ENCODE measurements around the gene ZNF688. TPM values are rescaled to one million over a fixed set of nuclear protein-coding genes. Genes with fewer than 3 reads are reported as not detected.

ZNF688 gene
- total RNA-seq, 3 donors from 2014 or later (not counting 1 experiment from before 2014, with no cell fraction given), result 10.1 to 16.9 (median 16.5) TPM

DNA sequence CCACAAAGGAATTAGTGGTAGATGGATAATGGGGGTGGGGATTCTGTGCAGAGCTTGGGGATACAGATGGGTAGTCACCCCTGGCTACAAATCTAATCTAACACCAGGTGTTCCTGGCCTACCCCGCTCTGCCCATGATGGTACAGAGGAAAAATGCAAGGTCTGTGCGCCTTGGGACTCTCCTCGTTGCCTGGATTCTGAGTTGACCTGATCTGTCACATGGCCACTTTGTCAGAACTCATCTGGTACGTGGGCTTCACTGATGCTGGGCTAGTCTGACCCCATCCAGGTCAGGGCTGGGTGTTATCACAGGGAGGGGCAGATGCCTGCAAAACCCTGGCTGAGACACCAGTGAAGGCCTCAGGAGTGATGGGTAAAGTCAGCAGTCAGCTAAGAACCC, 18.6 kb downstream of the ZNF688 start:
- Mint-ChIP-seq H3K27ac (peak overlapping the region; percentile 90 to 93), H3K27me3 (ENCODE audit: low read depth in 2 of 2) (no peaks in the 10 kb centered on the region), H3K9me3 (no peaks in the 10 kb centered on the region), H3K36me3 (no peaks in the 10 kb centered on the region), H3K4me1 (peaks cover 25 to 34% of the 10 kb centered on the region in 2 donors), H3K4me3 (no peak overlapping the region)
- Histone ChIP-seq H3K27me3 (ENCODE audit: control insufficient read depth, insufficient read depth, low read length) (no peaks in the 10 kb centered on the region), H3K4me3 (ENCODE audit: low read length) (no peak overlapping the region), H3K4me1 (ENCODE audit: control insufficient read depth, insufficient read depth, low read length) (peaks cover 59% of the 10 kb centered on the region), H3K9me3 (ENCODE audit: control insufficient read depth, insufficient read depth, low read length) (no peaks in the 10 kb centered on the region), H3K27ac (ENCODE audit: low read length) (peak overlapping the region; percentile 33), H3K36me3 (ENCODE audit: control insufficient read depth, insufficient read depth, low read length) (peaks cover 25% of the 10 kb centered on the region)
- TF ChIP-seq, protein P1, sequence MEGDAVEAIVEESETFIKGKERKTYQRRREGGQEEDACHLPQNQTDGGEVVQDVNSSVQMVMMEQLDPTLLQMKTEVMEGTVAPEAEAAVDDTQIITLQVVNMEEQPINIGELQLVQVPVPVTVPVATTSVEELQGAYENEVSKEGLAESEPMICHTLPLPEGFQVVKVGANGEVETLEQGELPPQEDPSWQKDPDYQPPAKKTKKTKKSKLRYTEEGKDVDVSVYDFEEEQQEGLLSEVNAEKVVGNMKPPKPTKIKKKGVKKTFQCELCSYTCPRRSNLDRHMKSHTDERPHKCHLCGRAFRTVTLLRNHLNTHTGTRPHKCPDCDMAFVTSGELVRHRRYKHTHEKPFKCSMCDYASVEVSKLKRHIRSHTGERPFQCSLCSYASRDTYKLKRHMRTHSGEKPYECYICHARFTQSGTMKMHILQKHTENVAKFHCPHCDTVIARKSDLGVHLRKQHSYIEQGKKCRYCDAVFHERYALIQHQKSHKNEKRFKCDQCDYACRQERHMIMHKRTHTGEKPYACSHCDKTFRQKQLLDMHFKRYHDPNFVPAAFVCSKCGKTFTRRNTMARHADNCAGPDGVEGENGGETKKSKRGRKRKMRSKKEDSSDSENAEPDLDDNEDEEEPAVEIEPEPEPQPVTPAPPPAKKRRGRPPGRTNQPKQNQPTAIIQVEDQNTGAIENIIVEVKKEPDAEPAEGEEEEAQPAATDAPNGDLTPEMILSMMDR (IDR thresholded peaks at IDR 0.05), result no peak
- ATAC-seq (no peak), DNase-seq (no peak)
- intact Hi-C loops (cut with micrococcal nuclease), result no loop called here
- WGBS (ENCODE audit: insufficient coverage), result 94% methylated on average over 4 of the region's 4 CpGs

DNA sequence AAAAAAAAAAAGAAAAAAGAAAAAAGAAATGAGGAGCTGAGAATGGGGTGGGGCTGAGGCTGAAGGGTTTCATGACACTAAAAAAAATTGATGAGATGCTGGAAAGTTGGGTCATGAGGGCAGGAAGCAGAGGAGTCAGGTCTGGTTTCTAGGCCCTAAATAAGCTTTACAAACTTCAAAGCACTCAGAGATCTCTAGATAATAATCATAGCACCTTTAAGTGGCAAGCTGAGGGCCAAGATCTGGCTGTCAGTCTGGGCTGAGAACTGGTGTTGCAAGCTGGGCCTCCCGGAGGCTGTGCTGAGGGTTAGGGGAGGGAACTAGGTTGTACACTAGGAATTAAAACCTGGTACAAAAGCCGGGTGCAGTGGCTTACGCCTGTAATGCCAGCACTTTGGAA, 19.7 kb downstream of the ZNF688 start:
- peak; percentile 86 to 91 (median 89) for ATAC-seq
- no peaks in the 10 kb centered on the region for H3K27me3 ChIP-seq (ENCODE audit: control insufficient read depth, insufficient read depth, low read length)
- H3K9me3 ChIP-seq (ENCODE audit: control insufficient read depth, insufficient read depth, low read length), result no peaks in the 10 kb centered on the region
- peak overlapping the region; percentile 33 for H3K27ac ChIP-seq (ENCODE audit: low read length)
- H3K36me3 ChIP-seq (ENCODE audit: control insufficient read depth, insufficient read depth, low read length), result peaks cover 25% of the 10 kb centered on the region
- H3K4me3 ChIP-seq (ENCODE audit: low read length), result no peak overlapping the region
- intact Hi-C loops (cut with micrococcal nuclease), result no loop called here
- DNase-seq, result peak; percentile 53 to 90
- peaks cover 50% of the 10 kb centered on the region for H3K4me1 ChIP-seq (ENCODE audit: control insufficient read depth, insufficient read depth, low read length)
- no peaks in the 10 kb centered on the region for H3K27me3 Mint-ChIP-seq (ENCODE audit: low read depth in 2 of 2)
- TF ChIP-seq, protein P1 (IDR thresholded peaks at IDR 0.05), result no peak
- peak overlapping the region; percentile 77 for H3K4me3 Mint-ChIP-seq
- H3K4me1 Mint-ChIP-seq, result peaks cover 20 to 34% of the 10 kb centered on the region in 2 donors
- H3K27ac Mint-ChIP-seq, result peak overlapping the region; percentile 90 to 93
- H3K36me3 Mint-ChIP-seq, result no peaks in the 10 kb centered on the region
- WGBS (ENCODE audit: insufficient coverage), result 26% methylated on average over 3 of the region's 3 CpGs
- no peaks in the 10 kb centered on the region for H3K9me3 Mint-ChIP-seq

DNA sequence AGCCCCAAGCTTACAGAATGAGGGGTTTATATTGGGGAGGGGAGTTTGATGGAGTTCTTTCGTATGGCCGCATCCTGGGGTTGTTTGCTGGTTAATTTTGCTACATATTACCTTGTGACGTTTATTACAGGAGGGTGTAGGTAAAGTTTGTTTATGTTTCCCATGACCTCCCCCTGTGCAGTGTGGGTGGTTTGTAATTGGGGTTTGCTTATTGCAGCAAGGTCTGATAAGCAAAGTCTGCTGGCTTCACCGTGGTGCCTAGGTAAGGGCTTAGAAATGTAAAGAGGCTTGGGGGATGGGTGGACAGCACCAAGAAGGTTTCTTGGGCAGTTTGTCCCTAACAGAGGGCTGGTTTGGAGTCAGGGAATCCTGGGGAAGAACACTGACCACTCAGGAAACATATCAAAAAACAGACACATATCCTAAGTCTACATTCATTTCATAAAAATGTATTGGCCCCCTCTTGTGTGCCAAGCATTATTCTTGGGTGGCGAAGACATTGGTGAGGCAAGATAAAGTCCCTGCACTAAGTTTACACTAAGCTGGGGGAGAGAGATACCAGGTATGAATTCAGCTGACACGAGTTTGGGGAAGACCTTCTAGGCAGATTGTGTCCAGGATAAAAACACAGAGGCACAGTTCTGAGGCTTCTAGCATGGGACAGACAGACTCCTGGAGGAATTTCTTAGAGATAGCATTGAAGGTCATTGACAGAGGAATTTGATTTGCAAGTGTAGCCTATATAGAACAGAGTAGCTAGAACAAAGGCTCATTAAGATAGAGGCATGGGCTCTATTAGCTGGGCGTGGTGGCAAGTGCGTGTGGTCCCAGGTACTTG, 22.9 kb downstream of the ZNF688 start:
- Mint-ChIP-seq H3K27ac (peak overlapping the region in 1 of 2 donors; percentile 55), H3K4me1 (peaks cover 13 to 25% of the 10 kb centered on the region in 2 donors), H3K27me3 (ENCODE audit: low read depth in 2 of 2) (no peaks in the 10 kb centered on the region), H3K36me3 (no peaks in the 10 kb centered on the region), H3K4me3 (no peak overlapping the region), H3K9me3 (no peaks in the 10 kb centered on the region)
- H3K27me3 ChIP-seq (ENCODE audit: control insufficient read depth, insufficient read depth, low read length), result no peaks in the 10 kb centered on the region
- no peak overlapping the region for H3K4me3 ChIP-seq (ENCODE audit: low read length)
- WGBS (ENCODE audit: insufficient coverage), result 87% methylated on average over 8 of the region's 8 CpGs
- no peaks in the 10 kb centered on the region for H3K9me3 ChIP-seq (ENCODE audit: control insufficient read depth, insufficient read depth, low read length)
- DNase-seq (no peak), ATAC-seq (no peak)
- TF ChIP-seq, protein P1 (IDR thresholded peaks at IDR 0.05), result no peak
- intact Hi-C loops (cut with micrococcal nuclease), result no loop called here
- H3K4me1 ChIP-seq (ENCODE audit: control insufficient read depth, insufficient read depth, low read length), result peaks cover 30% of the 10 kb centered on the region
- H3K36me3 ChIP-seq (ENCODE audit: control insufficient read depth, insufficient read depth, low read length), result peaks cover 4% of the 10 kb centered on the region
- H3K27ac ChIP-seq (ENCODE audit: low read length), result no peak overlapping the region
